GM23248 (cell line): ENCODE data around the gene OR6C76. TPM values are rescaled to one million over a fixed set of nuclear protein-coding genes. Genes with fewer than 3 reads are reported as not detected.

ENCODE experiments used
- DNase-seq: peaks from one replicate; pipeline ENCODE4 v3.0.0-alpha.2; 2015
- H2AFZ ChIP-seq: fragments of 200-600 bp; sonication (generic); 2 replicates; pipeline ENCODE4 v1.6.1; 2016; ENCODE audit warnings: antibody characterized with exemption
- H3F3A ChIP-seq: fragments of 200-600 bp; sonication (generic); 2 replicates; pipeline ENCODE4 v1.6.1; 2016; ENCODE audit warnings: mild to moderate bottlenecking, antibody characterized with exemption, mixed run types; ENCODE audit not compliant: insufficient read depth
- H3K27ac ChIP-seq: fragments of 200-600 bp; sonication (generic); 2 replicates; pipeline ENCODE4 v1.5.1; 2016; ENCODE audit warnings: mild to moderate bottlenecking
- H3K27me3 ChIP-seq: fragments of 200-600 bp; sonication (generic); replicated peaks from 2 replicates; pipeline ENCODE4 v1.6.1; 2016; ENCODE audit warnings: mild to moderate bottlenecking; ENCODE audit not compliant: insufficient read depth
- H3K36me3 ChIP-seq: fragments of 200-600 bp; sonication (generic); 2 replicates; pipeline ENCODE4 v1.6.1; 2016; ENCODE audit warnings: low read depth, mild to moderate bottlenecking
- H3K4me1 ChIP-seq: fragments of 200-600 bp; sonication (generic); 2 replicates; pipeline ENCODE4 v1.6.1; 2016; ENCODE audit warnings: mild to moderate bottlenecking; ENCODE audit not compliant: insufficient read depth
- H3K4me2 ChIP-seq: fragments of 200-600 bp; sonication (generic); one replicate; pipeline ENCODE4 v1.6.1; 2016; ENCODE audit warnings: mild to moderate bottlenecking; ENCODE audit not compliant: unreplicated experiment
- H3K4me3 ChIP-seq: fragments of 200-600 bp; sonication (generic); 2 replicates; pipeline ENCODE4 v1.5.1; 2016; ENCODE audit warnings: mild to moderate bottlenecking
- H3K79me2 ChIP-seq: fragments of 200-600 bp; sonication (generic); 2 replicates; pipeline ENCODE4 v1.6.1; 2016; ENCODE audit warnings: mild to moderate bottlenecking; ENCODE audit not compliant: insufficient read depth
- H3K9ac ChIP-seq: fragments of 200-600 bp; sonication (generic); 2 replicates; pipeline ENCODE4 v1.6.1; 2016; ENCODE audit warnings: mild to moderate bottlenecking
- H3K9me2 ChIP-seq: fragments of 200-600 bp; sonication (generic); 2 replicates; pipeline ENCODE4 v1.6.1; 2016; ENCODE audit warnings: mixed run types, mild to moderate bottlenecking, moderate library complexity; ENCODE audit not compliant: insufficient read depth
- H3K9me3 ChIP-seq: fragments of 200-600 bp; sonication (generic); one replicate; pipeline ENCODE4 v1.6.1; 2017; ENCODE audit warnings: low read depth
- H4K20me1 ChIP-seq: fragments of 200-600 bp; sonication (generic); 2 replicates; pipeline ENCODE4 v1.6.0; 2016; ENCODE audit not compliant: insufficient read depth
- EZH2 ChIP-seq: fragments of 200-600 bp; sonication (generic); IDR thresholded peaks from 2 replicates; pipeline ENCODE4 v1.6.1; 2018; ENCODE audit warnings: antibody characterized with exemption, mild to moderate bottlenecking; ENCODE audit not compliant: insufficient read depth, poor library complexity, severe bottlenecking
- EZH2phosphoT487 ChIP-seq: fragments of 200-600 bp; sonication (generic); IDR thresholded peaks from 2 replicates; pipeline ENCODE4 v1.6.1; 2018; ENCODE audit warnings: antibody characterized with exemption, moderate library complexity, mild to moderate bottlenecking, low read depth; ENCODE audit not compliant: insufficient read depth
- WGBS, 2 experiments: methylation state at CpG; one replicate each; pipeline ENCODE4 v1.1.6; 2015 to 2017; ENCODE audit warnings: low lambda C conversion rate in 2 of 2, low coverage in 1 of 2; ENCODE audit errors: missing lambda C conversion rate in 2 of 2; 5-methylcytosine and 5-hydroxymethylcytosine counted together
- in situ Hi-C: fragments of 300-500 bp; cut with MboI; formaldehyde crosslinking; loops from 2 replicates; pipeline ENCODE4 v1.15.0; 2020
- polyA plus RNA-seq: library from polyadenylated mRNA; unstranded; fragments of >200 nt; fragmentation: Nextera tagmentation; extraction: Ambion mirVana; gene quantifications from 2 replicates; pipeline ENCODE4 v1.2.1, GENCODE V29; 2016
- total RNA-seq: library from RNA; depleted of rRNA; stranded (reverse); fragments of >200 nt; shearing (Covaris generic); gene quantifications from 2 replicates; pipeline ENCODE4 v1.2.3, GENCODE V29; 2014; rRNA removed

Gene OR6C76
- total RNA-seq (not detected in 2 replicates), polyA plus RNA-seq (not detected in 2 replicates)

DNA sequence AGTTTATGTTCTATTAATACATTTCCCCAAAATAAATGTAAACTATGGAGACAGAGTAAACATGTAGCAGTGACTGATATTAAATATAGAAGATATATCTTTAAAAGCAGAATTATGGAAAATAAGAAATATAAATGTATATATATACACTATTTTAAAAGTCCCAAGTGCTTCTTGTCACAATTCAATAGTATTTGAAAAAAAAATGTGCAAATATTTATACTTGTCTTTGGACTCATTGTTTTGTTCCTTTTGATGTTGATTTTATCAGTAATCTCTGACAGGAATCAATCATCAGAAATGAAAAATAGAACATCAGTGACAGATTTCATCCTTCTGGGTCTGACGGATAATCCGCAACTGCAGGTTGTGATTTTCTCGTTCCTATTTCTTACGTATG, at the start of gene OR6C76:
OR6C76 (plus strand) TSS at position 301 of the 400 bp plus-strand sequence; CDS start at position 301, 0 bp downstream.
- WGBS, 2 experiments = 58 to 66% methylated on average over 4 of the region's 4 CpGs

DNA sequence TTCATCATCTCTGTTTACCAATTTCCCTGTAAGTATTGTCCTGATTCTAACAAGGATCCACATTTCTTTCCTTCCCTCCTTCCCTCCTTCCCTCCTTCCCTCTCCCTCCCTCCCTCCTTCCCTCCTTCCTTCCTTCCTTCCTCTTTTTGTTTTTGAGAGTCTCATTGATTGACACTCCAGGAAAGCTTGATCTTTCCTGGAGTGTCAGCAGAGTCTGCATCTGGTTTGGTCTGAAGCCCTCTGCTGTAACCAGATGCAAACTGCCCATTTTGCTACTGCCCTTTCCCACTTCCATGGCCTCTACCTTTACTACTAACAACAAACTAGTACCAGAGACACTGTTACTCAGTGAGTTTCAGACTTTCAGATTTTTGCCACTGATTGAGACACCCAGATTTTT, 40.2 kb upstream of the OR6C76 start:
- no peak overlapping the region for H3K4me3 ChIP-seq

More for the DNA sequence above, at the start of gene OR6C76:
- Histone ChIP-seq H3K9me2 (no peaks in the 10 kb centered on the region), H3K36me3 (no peaks in the 10 kb centered on the region), H3F3A (no peaks in the 10 kb centered on the region), H3K27ac (no peak within 1 kb of the TSS), H3K79me2 (no peaks in the 10 kb centered on the region), H3K4me3 (no peak within 1 kb of the TSS), H3K9ac (no peak within 1 kb of the TSS), H3K9me3 (no peaks in the 10 kb centered on the region), H4K20me1 (no peaks in the 10 kb centered on the region), H3K27me3 (no peaks in the 10 kb centered on the region), H3K4me1 (no peaks in the 10 kb centered on the region), H3K4me2 (no peak within 1 kb of the TSS), H2AFZ (no peak within 1 kb of the TSS)
- TF ChIP-seq EZH2phosphoT487 (no peak), EZH2 (no peak)
- in situ Hi-C loops = no loop called here
- no peak for DNase-seq

DNA sequence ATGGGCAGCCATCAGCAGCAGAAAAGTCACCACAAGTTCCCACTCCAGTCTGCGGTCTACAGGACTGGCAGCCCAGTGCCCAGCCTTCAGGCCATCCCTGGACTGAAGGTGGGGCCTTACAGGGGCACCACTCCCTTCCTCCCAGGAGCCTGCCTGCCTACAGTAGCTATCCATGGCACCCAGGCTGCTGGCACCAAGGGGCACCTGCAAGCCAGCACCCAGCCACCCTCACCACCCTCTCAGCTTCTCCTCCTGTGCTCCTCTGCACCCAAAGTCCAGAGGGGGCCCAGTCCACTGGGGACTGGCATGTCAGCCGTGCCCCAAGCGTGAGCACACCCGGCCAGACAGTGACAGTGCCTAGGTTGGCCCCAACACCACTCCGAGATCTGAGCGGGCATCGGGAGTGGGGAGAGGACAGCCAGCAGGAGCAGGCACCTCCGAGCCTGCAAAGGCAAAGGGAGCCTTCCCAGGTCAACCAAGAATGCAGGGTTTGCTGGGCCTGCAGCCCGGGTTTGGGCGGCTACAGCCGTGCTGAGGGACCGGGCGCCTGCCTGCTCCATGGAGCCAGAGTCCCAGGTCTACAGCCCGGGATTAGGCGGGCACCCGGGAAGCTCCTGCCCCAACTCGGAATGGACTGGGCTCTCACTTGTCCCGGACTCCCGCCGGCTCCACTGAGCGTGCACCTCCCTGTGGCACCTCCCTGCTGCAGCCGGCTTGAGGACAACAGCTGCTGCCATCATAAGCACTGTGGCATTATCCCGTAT, 33.8 kb upstream of the OR6C76 start:
- H3K9me2 ChIP-seq = no peaks in the 10 kb centered on the region
- H3K27me3 ChIP-seq = no peaks in the 10 kb centered on the region
- H2AFZ ChIP-seq = no peak overlapping the region
- TF ChIP-seq EZH2phosphoT487 = no peak
- no peak for TF ChIP-seq EZH2
- H3K4me1 ChIP-seq = no peaks in the 10 kb centered on the region
- no peak overlapping the region for H3K27ac ChIP-seq
- no peak for DNase-seq
- H3K79me2 ChIP-seq = no peaks in the 10 kb centered on the region
- H3K4me2 ChIP-seq = no peak overlapping the region
- no peak overlapping the region for H3K9ac ChIP-seq
- H3F3A ChIP-seq = no peaks in the 10 kb centered on the region
- peaks cover 3% of the 10 kb centered on the region for H3K9me3 ChIP-seq
- H3K36me3 ChIP-seq = no peaks in the 10 kb centered on the region
- in situ Hi-C loops = no loop called here
- H3K4me3 ChIP-seq = no peak overlapping the region
- H4K20me1 ChIP-seq = no peaks in the 10 kb centered on the region
- 37 to 43% methylated on average over 22 to 23 of the region's 23 CpGs for WGBS, 2 experiments

More for the DNA sequence above, 40.2 kb upstream of the OR6C76 start:
- no peaks in the 10 kb centered on the region for H3K36me3 ChIP-seq
- H4K20me1 ChIP-seq = no peaks in the 10 kb centered on the region
- H3F3A ChIP-seq = no peaks in the 10 kb centered on the region
- no peaks in the 10 kb centered on the region for H3K79me2 ChIP-seq
- H3K9ac ChIP-seq = no peak overlapping the region
- in situ Hi-C loops = no loop called here
- no peak for DNase-seq
- no peak overlapping the region for H3K27ac ChIP-seq
- no peak overlapping the region for H2AFZ ChIP-seq
- no peaks in the 10 kb centered on the region for H3K4me1 ChIP-seq
- peaks cover 3% of the 10 kb centered on the region for H3K9me3 ChIP-seq
- H3K9me2 ChIP-seq = no peaks in the 10 kb centered on the region
- no peaks in the 10 kb centered on the region for H3K27me3 ChIP-seq
- TF ChIP-seq EZH2 (no peak), EZH2phosphoT487 (no peak)
- no peak overlapping the region for H3K4me2 ChIP-seq

DNA sequence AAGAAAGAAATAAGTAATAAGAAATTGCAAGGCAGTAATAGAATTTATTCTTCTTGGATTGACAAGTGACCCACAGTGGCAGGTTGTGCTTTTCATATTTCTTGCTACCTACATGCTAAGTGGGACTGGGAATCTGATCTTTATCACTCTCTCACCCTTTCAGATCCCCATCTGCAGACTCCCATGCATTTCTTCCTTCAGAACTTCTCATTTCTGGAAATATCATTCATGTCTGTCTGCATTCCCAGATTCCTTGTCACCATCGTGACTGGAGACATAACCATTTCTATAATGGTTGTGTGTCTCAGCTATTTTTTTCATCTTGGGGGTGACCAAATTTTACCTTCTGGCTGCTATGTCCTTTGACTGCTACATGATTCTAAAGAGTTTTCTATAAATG, 29.7 kb upstream of the OR6C76 start:
- no peak overlapping the region for H3K4me2 ChIP-seq
- H3K9ac ChIP-seq = no peak overlapping the region
- no peaks in the 10 kb centered on the region for H3K27me3 ChIP-seq
- no peaks in the 10 kb centered on the region for H4K20me1 ChIP-seq
- no peak overlapping the region for H2AFZ ChIP-seq
- no peaks in the 10 kb centered on the region for H3F3A ChIP-seq
- TF ChIP-seq EZH2 (no peak), EZH2phosphoT487 (no peak)
- 0 to 15% methylated on average over 1 of the region's 1 CpG for WGBS, 2 experiments
- no peaks in the 10 kb centered on the region for H3K9me3 ChIP-seq
- in situ Hi-C loops = no loop called here
- no peak for DNase-seq
- H3K36me3 ChIP-seq = no peaks in the 10 kb centered on the region
- no peaks in the 10 kb centered on the region for H3K9me2 ChIP-seq
- H3K79me2 ChIP-seq = no peaks in the 10 kb centered on the region
- H3K4me1 ChIP-seq = no peaks in the 10 kb centered on the region
- no peak overlapping the region for H3K4me3 ChIP-seq
- H3K27ac ChIP-seq = no peak overlapping the region
